ENCODE results near the gene RFX4. TPM values are rescaled to one million over a fixed set of nuclear protein-coding genes. Genes with fewer than 3 reads are reported as not detected.

Gene RFX4
- total and polyA plus RNA-seq, 9 of the 15 experiments (the other 6 are each of a cell fraction or from before 2014, with no cell fraction given): not detected

- DNase-seq (ENCODE audit: extremely low read depth in 1 of 4, low spot score in 3 of 4) (no peak), FAIRE-seq (no peak), ATAC-seq (no peak)
- no peak for TF ChIP-seq TRIM28 (IDR thresholded peaks at IDR 0.05)
- TF ChIP-seq ZBTB1 (CRISPR knock-in tag; IDR thresholded peaks at IDR 0.05; ENCODE audit: borderline replicate concordance, low read depth): no peak
- no peak for TF ChIP-seq ZNF384 (IDR thresholded peaks at IDR 0.05; ENCODE audit: low read depth, low read length)
- no peak for TF ChIP-seq RNF219 (CRISPR knock-in tag; IDR thresholded peaks at IDR 0.05)
- TF ChIP-seq ZNF224 (CRISPR knock-in tag; IDR thresholded peaks at IDR 0.05): no peak
- no peak for TF ChIP-seq ILK (tag; IDR thresholded peaks at IDR 0.05; ENCODE audit: borderline replicate concordance, low read depth)
- no peak for TF ChIP-seq ZNF589 (CRISPR knock-in tag; IDR thresholded peaks at IDR 0.05; ENCODE audit: low read depth)
- no peak for TF ChIP-seq SMARCA5 (IDR thresholded peaks at IDR 0.05)
- no peak for TF ChIP-seq ARID3B (CRISPR knock-in tag; IDR thresholded peaks at IDR 0.05; ENCODE audit: borderline replicate concordance)
- TF ChIP-seq TBL1XR1 (IDR thresholded peaks at IDR 0.05; ENCODE audit: low read length in 2 of 2): no peak
- no peak for TF ChIP-seq ZNF445 (CRISPR knock-in tag; IDR thresholded peaks at IDR 0.05; ENCODE audit: low read depth)
- no peak for TF ChIP-seq STAG1 (CRISPR knock-in tag; IDR thresholded peaks at IDR 0.05; ENCODE audit: borderline replicate concordance)
- Histone ChIP-seq H4K20me1 (replicated peaks; ENCODE audit: control insufficient read depth, insufficient read depth, low read length) (no peaks in the 10 kb centered on the region), H3K4me2 (ENCODE audit: insufficient read depth, low read length) (no peak overlapping the region), H3K27ac (ENCODE audit: extremely low read depth, low read depth, low read length) (no peak overlapping the region), H3K9ac (ENCODE audit: insufficient read depth in 1 of 2, low read depth in 2 of 2, low read length in 2 of 2) (no peak overlapping the region), H3K27me3 (ENCODE audit: control insufficient read depth in 2 of 2, insufficient read depth in 2 of 2, low read length in 2 of 2) (peaks cover 12 to 17% of the 10 kb centered on the region in 2 experiments), H3K4me1 (replicated peaks in 1 of 2; ENCODE audit: control insufficient read depth in 2 of 2, insufficient read depth in 2 of 2, low read length in 2 of 2) (no peaks in the 10 kb centered on the region), H3K4me3 (no peak overlapping the region), H3K9me3 (replicated peaks; ENCODE audit: control insufficient read depth, insufficient read depth, low read depth, low read length) (no peaks in the 10 kb centered on the region), H3K79me2 (ENCODE audit: control insufficient read depth, insufficient read depth, low read length) (no peaks in the 10 kb centered on the region), H3K36me3 (ENCODE audit: control insufficient read depth, insufficient read depth, low read length) (no peaks in the 10 kb centered on the region), H3K9me1 (ENCODE audit: control insufficient read depth, insufficient read depth, low read length) (no peaks in the 10 kb centered on the region), H2AFZ (ENCODE audit: low read depth, low read length) (no peak overlapping the region)
- POLR2A ChIA-PET: interaction anchor here (1.2 kb wide), 1 partner anchor 36 kb away, joined by 4 read pairs; no protein-coding TSS in a partner anchor
- intact Hi-C loops (cut with micrococcal nuclease): loop anchor here (10.0 kb wide), 1 partner anchor 185 kb away; no protein-coding TSS in a partner anchor
- CTCF ChIA-PET (ENCODE audit: low intra/inter-chr PET ratio): no interaction called here
- 71% methylated on average over 1 of the region's 1 CpG for WGBS (ENCODE audit: insufficient coverage, low coverage, missing lambda C conversion rate)
- in situ Hi-C loops (cut with MboI): no loop called here
- BruUV-seq (replicated peaks): no TSS peak
Measured at GRCh38 chr12:106729611-106730010, 146.8 kb downstream of the RFX4 start.
